Smooth muscle cell (in vitro differentiated cells): ENCODE data around the gene ZNF804B. TPM values are rescaled to one million over a fixed set of nuclear protein-coding genes. Genes with fewer than 3 reads are reported as not detected.

Source experiments
- DNase-seq: peaks from one replicate; lab custom pipeline; 2025; ENCODE audit not compliant: unreplicated experiment; lab: John Stamatoyannopoulos, UW
- H2AFZ ChIP-seq: fragments of 200-600 bp; sonication (generic); 2 replicates; pipeline ENCODE4 v1.6.0; 2016; ENCODE audit warnings: antibody characterized with exemption, low read depth, mild to moderate bottlenecking
- H3F3A ChIP-seq: fragments of 200-600 bp; sonication (generic); 2 replicates; pipeline ENCODE4 v1.6.0; 2017; ENCODE audit warnings: antibody characterized with exemption, low read depth
- H3K27ac ChIP-seq: fragments of 200-600 bp; sonication (generic); 2 replicates; pipeline ENCODE4 v1.5.1; 2016; ENCODE audit warnings: low read depth, mild to moderate bottlenecking
- H3K27me3 ChIP-seq: fragments of 200-600 bp; sonication (generic); 2 replicates; pipeline ENCODE4 v1.6.1; 2016; ENCODE audit warnings: low read depth, mild to moderate bottlenecking
- H3K36me3 ChIP-seq: fragments of 200-600 bp; sonication (generic); 2 replicates; pipeline ENCODE4 v1.5.1; 2016; ENCODE audit warnings: low read depth
- H3K4me1 ChIP-seq: fragments of 200-600 bp; sonication (generic); 2 replicates; pipeline ENCODE4 v1.5.1; 2016; ENCODE audit warnings: low read depth
- H3K4me2 ChIP-seq: fragments of 200-600 bp; sonication (generic); 2 replicates; pipeline ENCODE4 v1.6.0; 2016; ENCODE audit warnings: mild to moderate bottlenecking
- H3K4me3 ChIP-seq: fragments of 200-600 bp; sonication (generic); 2 replicates; pipeline ENCODE4 v1.5.1; 2016; ENCODE audit warnings: mild to moderate bottlenecking
- H3K79me2 ChIP-seq: fragments of 200-600 bp; sonication (generic); 2 replicates; pipeline ENCODE4 v1.6.0; 2016; ENCODE audit warnings: low read depth, mild to moderate bottlenecking
- H3K9ac ChIP-seq: fragments of 200-600 bp; sonication (generic); 2 replicates; pipeline ENCODE4 v1.6.0; 2016; ENCODE audit warnings: low read depth
- H3K9me3 ChIP-seq: fragments of 200-600 bp; sonication (generic); replicated peaks from 2 replicates; pipeline ENCODE4 v1.5.1; 2016; ENCODE audit warnings: low read depth
- H4K20me1 ChIP-seq: fragments of 200-600 bp; sonication (generic); 2 replicates; pipeline ENCODE4 v1.6.0; 2016; ENCODE audit warnings: low read depth
- WGBS: methylation state at CpG from one replicate; pipeline ENCODE4 v1.1.7; 2016; ENCODE audit warnings: low lambda C conversion rate; 5-methylcytosine and 5-hydroxymethylcytosine counted together
- polyA plus RNA-seq: library from polyadenylated mRNA; unstranded; fragments of >200 nt; fragmentation: Nextera tagmentation; extraction: Ambion mirVana; gene quantifications from 2 replicates; pipeline ENCODE4 v1.2.1, GENCODE V29; 2016
- total RNA-seq: library from RNA; depleted of rRNA; stranded (reverse); fragments of >200 nt; gene quantifications from 2 replicates; pipeline ENCODE4 v1.2.3, GENCODE V29; 2014
- TF ChIP-seq, protein P1 (sequence below): fragments of 200-600 bp; sonication (generic); IDR thresholded peaks from 2 replicates; pipeline ENCODE4 v1.5.1; 2017; ENCODE audit warnings: borderline replicate concordance, mild to moderate bottlenecking, antibody characterized with exemption; ENCODE audit not compliant: insufficient read depth, poor library complexity, severe bottlenecking

Gene ZNF804B
- total and polyA plus RNA-seq, 2 experiments from 2014 or later, result not detected

DNA sequence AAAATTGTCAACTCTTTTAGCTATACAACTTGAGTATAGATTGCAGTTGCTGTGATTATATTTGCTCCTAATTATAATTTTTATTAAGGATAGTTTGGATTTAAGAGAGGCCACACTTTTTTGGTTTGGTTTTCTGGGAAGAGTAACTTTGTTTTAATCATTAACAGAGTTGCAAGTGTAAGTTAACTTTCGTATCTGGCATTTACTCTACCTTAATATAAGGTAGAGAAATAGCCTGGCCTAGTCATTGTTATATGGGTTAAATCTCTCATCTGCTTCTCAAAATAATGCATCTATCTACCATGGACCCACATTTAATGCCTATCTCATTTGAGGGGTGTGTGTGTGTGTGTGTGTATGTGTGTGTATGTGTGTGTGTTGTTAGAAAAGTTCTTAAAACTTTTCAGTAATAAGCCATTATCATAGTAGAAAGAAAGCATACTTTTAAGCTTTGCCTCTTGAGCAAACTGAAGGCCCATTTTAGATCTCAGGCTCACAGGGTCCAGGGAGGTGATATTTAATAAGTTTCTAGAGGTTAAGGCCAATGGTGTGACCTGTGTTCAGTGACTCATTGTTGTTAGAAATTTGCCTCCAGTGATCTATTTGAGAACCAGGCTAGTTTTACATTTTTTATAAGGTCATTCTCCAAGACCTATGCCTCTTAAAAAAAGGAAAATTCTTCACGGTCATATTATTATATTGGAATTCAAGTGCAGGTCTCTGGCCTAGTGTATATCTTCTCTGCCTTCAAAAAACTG lies 47.0 kb downstream of the ZNF804B start:
- Histone ChIP-seq H3F3A (no peaks in the 10 kb centered on the region), H3K4me3 (no peak overlapping the region), H3K9me3 (no peaks in the 10 kb centered on the region), H3K27ac (no peak overlapping the region), H3K4me2 (no peak overlapping the region), H3K4me1 (no peaks in the 10 kb centered on the region), H3K27me3 (no peaks in the 10 kb centered on the region), H2AFZ (no peak overlapping the region), H4K20me1 (no peaks in the 10 kb centered on the region), H3K9ac (no peak overlapping the region), H3K36me3 (no peaks in the 10 kb centered on the region), H3K79me2 (no peaks in the 10 kb centered on the region)
- TF ChIP-seq, protein P1, sequence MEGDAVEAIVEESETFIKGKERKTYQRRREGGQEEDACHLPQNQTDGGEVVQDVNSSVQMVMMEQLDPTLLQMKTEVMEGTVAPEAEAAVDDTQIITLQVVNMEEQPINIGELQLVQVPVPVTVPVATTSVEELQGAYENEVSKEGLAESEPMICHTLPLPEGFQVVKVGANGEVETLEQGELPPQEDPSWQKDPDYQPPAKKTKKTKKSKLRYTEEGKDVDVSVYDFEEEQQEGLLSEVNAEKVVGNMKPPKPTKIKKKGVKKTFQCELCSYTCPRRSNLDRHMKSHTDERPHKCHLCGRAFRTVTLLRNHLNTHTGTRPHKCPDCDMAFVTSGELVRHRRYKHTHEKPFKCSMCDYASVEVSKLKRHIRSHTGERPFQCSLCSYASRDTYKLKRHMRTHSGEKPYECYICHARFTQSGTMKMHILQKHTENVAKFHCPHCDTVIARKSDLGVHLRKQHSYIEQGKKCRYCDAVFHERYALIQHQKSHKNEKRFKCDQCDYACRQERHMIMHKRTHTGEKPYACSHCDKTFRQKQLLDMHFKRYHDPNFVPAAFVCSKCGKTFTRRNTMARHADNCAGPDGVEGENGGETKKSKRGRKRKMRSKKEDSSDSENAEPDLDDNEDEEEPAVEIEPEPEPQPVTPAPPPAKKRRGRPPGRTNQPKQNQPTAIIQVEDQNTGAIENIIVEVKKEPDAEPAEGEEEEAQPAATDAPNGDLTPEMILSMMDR, result no peak
- WGBS, result 93% methylated on average over 2 of the region's 2 CpGs
- DNase-seq, result no peak

GRCh38 chr7:88818552-88818951 lies 59.1 kb downstream of the ZNF804B start:
- Histone ChIP-seq H3K79me2 (no peaks in the 10 kb centered on the region), H3K4me3 (no peak overlapping the region), H3K9me3 (no peaks in the 10 kb centered on the region), H3K27me3 (no peaks in the 10 kb centered on the region), H3F3A (no peaks in the 10 kb centered on the region), H3K4me2 (no peak overlapping the region), H4K20me1 (no peaks in the 10 kb centered on the region), H3K27ac (no peak overlapping the region), H3K9ac (no peak overlapping the region), H3K36me3 (no peaks in the 10 kb centered on the region), H2AFZ (no peak overlapping the region), H3K4me1 (no peaks in the 10 kb centered on the region)
- TF ChIP-seq, protein P1, result no peak
- no peak for DNase-seq

DNA sequence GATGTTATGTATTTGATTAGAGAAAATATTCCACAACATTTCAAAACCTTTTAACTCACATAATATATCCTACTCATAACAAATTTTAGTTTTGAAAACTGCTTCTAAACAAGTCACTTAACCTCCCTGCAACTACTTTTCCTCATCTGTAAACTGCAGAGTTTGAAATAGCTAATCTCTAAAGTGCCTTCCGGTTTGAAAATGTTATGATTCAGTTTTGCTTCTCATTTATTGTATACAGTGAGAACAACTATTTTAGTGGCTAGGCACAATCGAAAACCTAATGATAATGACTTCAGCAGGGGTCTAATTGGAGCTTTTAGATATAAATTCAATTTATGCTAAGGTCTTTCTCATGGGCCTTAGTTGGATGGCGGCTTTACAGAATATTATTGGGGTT lies 66.7 kb downstream of the ZNF804B start:
- H3F3A ChIP-seq, result no peaks in the 10 kb centered on the region
- no peak overlapping the region for H3K9ac ChIP-seq
- no peak overlapping the region for H3K4me2 ChIP-seq
- no peaks in the 10 kb centered on the region for H3K27me3 ChIP-seq
- no peak for DNase-seq
- no peaks in the 10 kb centered on the region for H3K79me2 ChIP-seq
- H3K9me3 ChIP-seq, result no peaks in the 10 kb centered on the region
- no peaks in the 10 kb centered on the region for H4K20me1 ChIP-seq
- H3K4me1 ChIP-seq, result no peaks in the 10 kb centered on the region
- TF ChIP-seq, protein P1, result no peak
- H3K4me3 ChIP-seq, result no peak overlapping the region
- 80% methylated on average over 3 of the region's 3 CpGs for WGBS
- H2AFZ ChIP-seq, result no peak overlapping the region
- no peaks in the 10 kb centered on the region for H3K36me3 ChIP-seq
- H3K27ac ChIP-seq, result no peak overlapping the region

DNA sequence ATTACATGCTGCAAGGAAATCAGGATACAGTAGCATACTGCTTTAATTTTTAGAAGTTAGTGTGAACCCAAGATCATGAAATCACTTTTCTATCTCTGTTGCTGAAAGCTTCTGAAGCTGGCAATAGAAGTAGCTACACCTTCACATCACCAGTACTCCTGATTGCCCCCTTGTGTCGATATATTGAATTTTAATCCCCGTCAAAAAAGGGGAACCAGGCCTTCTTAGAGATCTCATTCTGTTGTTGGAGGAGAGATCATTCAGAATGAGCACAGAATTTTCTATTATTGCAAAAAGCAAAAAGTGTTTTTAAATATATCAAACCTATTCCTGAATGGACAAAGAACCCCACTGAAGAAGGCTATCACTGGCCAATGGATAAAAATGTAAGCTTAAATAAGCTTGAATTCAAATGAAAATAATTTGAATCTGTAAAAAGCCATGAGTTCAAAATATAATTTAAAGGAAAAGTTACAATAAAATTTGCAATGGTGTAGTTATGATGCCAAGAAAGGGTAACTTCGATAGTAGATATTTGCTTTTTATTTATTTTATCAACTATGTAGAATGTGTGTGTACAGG lies 75.7 kb downstream of the ZNF804B start:
- Histone ChIP-seq H3K9me3 (no peaks in the 10 kb centered on the region), H3K4me2 (no peak overlapping the region), H3K27ac (no peak overlapping the region), H2AFZ (no peak overlapping the region), H4K20me1 (no peaks in the 10 kb centered on the region), H3K4me1 (no peaks in the 10 kb centered on the region), H3K27me3 (no peaks in the 10 kb centered on the region), H3K4me3 (no peak overlapping the region), H3K36me3 (no peaks in the 10 kb centered on the region), H3K9ac (no peak overlapping the region), H3F3A (no peaks in the 10 kb centered on the region), H3K79me2 (no peaks in the 10 kb centered on the region)
- 19% methylated on average over 3 of the region's 3 CpGs for WGBS
- DNase-seq, result no peak
- TF ChIP-seq, protein P1, result peak; percentile 52
